Endothelial cell of umbilical vein (primary cell): ENCODE measurements around the gene GNL2. TPM values are rescaled to one million over a fixed set of nuclear protein-coding genes. Genes with fewer than 3 reads are reported as not detected.

Source experiments
- BruUV-seq: library from RNA; stranded (reverse); fragments of 400-500 nt; replicated peaks from 2 replicates; lab custom pipeline; 2021; lab: Mats Ljungman, UMichigan
- CTCF ChIA-PET: fragments of 300-600, 350-600 bp; sonication (Branson Sonifier 250); formaldehyde crosslinking; loops from one replicate; lab custom pipeline; 2021; ENCODE audit warnings: antibody characterized with exemption, inconsistent platforms; lab: Charles Lee
- POLR2A ChIA-PET: fragments of 300-600, 350-600 bp; sonication (Branson Sonifier 250); formaldehyde crosslinking; loops from one replicate; lab custom pipeline; 2021; ENCODE audit warnings: antibody characterized with exemption, inconsistent platforms; lab: Charles Lee
- DNase-seq: peaks from one replicate; pipeline ENCODE4 v3.0.0-alpha.2; 2011; ENCODE audit warnings: low read depth, low spot score
- FAIRE-seq: peaks from 2 replicates; lab custom pipeline; 2011; peaks lifted over from hg19 to GRCh38; lab: Jason Lieb, UNC
- H2AFZ ChIP-seq: 2 replicates; pipeline ENCODE4 v1.6.0; 2012; ENCODE audit warnings: low read depth, low read length, control low read depth, inconsistent platforms
- H3K27ac ChIP-seq: 2 replicates; pipeline ENCODE4 v1.5.1; 2011; ENCODE audit warnings: low read depth, mild to moderate bottlenecking, control low read depth, low read length, moderate library complexity; ENCODE audit not compliant: insufficient read depth
- H3K27me3 ChIP-seq, 2 experiments: 2 replicates each; pipeline versions ENCODE4 v1.6.0 to v1.6.1; 2011; ENCODE audit warnings: low read length in 2 of 2, mixed read lengths in 1 of 2; ENCODE audit not compliant: control insufficient read depth in 2 of 2, insufficient read depth in 2 of 2
- H3K36me3 ChIP-seq, 2 experiments: 2 replicates in 1 of 2; 3 replicates in 1 of 2; pipeline ENCODE4 v1.5.1; 2011; ENCODE audit warnings: low read length in 2 of 2, mild to moderate bottlenecking in 1 of 2, moderate library complexity in 1 of 2; ENCODE audit not compliant: control insufficient read depth in 2 of 2, insufficient read depth in 2 of 2; ENCODE audit errors: extremely low read depth in 1 of 2
- H3K4me1 ChIP-seq: 3 replicates; pipeline ENCODE4 v1.5.1; 2011; ENCODE audit warnings: mild to moderate bottlenecking, low read length; ENCODE audit not compliant: control insufficient read depth, insufficient read depth; ENCODE audit errors: extremely low read depth
- H3K4me2 ChIP-seq: 2 replicates; pipeline ENCODE4 v1.6.1; 2011; ENCODE audit warnings: low read length, control low read depth, mixed read lengths; ENCODE audit not compliant: insufficient read depth
- H3K4me3 ChIP-seq, 3 experiments: fragments of 200-600 bp in 1 of 3; sonication (generic), shearing (Covaris generic) in 1 of 3; replicated peaks in 1 of 3; 2 replicates each; pipeline ENCODE4 v1.5.1; 2011 to 2016; ENCODE audit warnings: control low read depth in 3 of 3, low read length in 3 of 3, mild to moderate bottlenecking in 2 of 3, inconsistent platforms in 1 of 3, low read depth in 1 of 3, moderate library complexity in 1 of 3; ENCODE audit not compliant: insufficient read depth in 1 of 3
- H3K79me2 ChIP-seq: 2 replicates; pipeline ENCODE4 v1.6.0; 2012; ENCODE audit warnings: low read length, inconsistent platforms; ENCODE audit not compliant: control insufficient read depth, insufficient read depth
- H3K9ac ChIP-seq: replicated peaks from 2 replicates; pipeline ENCODE3; 2011; ENCODE audit warnings: low read length, control low read depth; ENCODE audit not compliant: insufficient read depth; ENCODE audit errors: extremely low read depth
- H3K9me1 ChIP-seq: replicated peaks from 3 replicates; pipeline ENCODE4 v1.6.0; 2011; ENCODE audit warnings: mild to moderate bottlenecking, low read length; ENCODE audit not compliant: control insufficient read depth, insufficient read depth; ENCODE audit errors: extremely low read depth
- H3K9me3 ChIP-seq: replicated peaks from 2 replicates; pipeline ENCODE4 v1.5.1; 2012; ENCODE audit warnings: low read length, inconsistent platforms; ENCODE audit not compliant: control insufficient read depth, insufficient read depth
- H4K20me1 ChIP-seq: replicated peaks from 2 replicates; pipeline ENCODE3; 2011; ENCODE audit warnings: mild to moderate bottlenecking, low read length; ENCODE audit not compliant: control insufficient read depth, insufficient read depth; ENCODE audit errors: extremely low read depth
- EZH2 ChIP-seq: IDR thresholded peaks from 2 replicates; pipeline ENCODE4 v1.6.1; 2012; ENCODE audit warnings: borderline replicate concordance, low read depth, mild to moderate bottlenecking, moderate library complexity, low read length, inconsistent platforms; ENCODE audit not compliant: severe bottlenecking
- FOS ChIP-seq: IDR thresholded peaks from 2 replicates; pipeline ENCODE4 v1.6.1; 2011; ENCODE audit warnings: mild to moderate bottlenecking, low read length, moderate library complexity, borderline replicate concordance; ENCODE audit not compliant: insufficient read depth
- GATA2 ChIP-seq: IDR thresholded peaks from 2 replicates; pipeline ENCODE4 v1.7.0; 2011; ENCODE audit warnings: low read depth, mild to moderate bottlenecking, moderate library complexity, mixed read lengths, low read length; ENCODE audit not compliant: insufficient read length, insufficient read depth
- JUN ChIP-seq: IDR thresholded peaks from 2 replicates; pipeline ENCODE4 v1.6.1; 2011; ENCODE audit warnings: borderline replicate concordance, low read depth; ENCODE audit not compliant: insufficient read length, insufficient read depth
- MYC ChIP-seq: IDR thresholded peaks from one replicate; pipeline ENCODE4 v1.6.1; 2011; ENCODE audit warnings: mild to moderate bottlenecking, low read depth, low read length
- POLR2A ChIP-seq: IDR thresholded peaks from 2 replicates; pipeline ENCODE4 v1.6.1; 2012; ENCODE audit warnings: low read depth, mild to moderate bottlenecking, control low read depth, low read length
- POLR2AphosphoS5 ChIP-seq: IDR thresholded peaks from 2 replicates; pipeline ENCODE4 v1.6.1; 2012; ENCODE audit warnings: low read depth, mild to moderate bottlenecking, control low read depth, low read length, moderate library complexity; ENCODE audit not compliant: insufficient read depth
- dilution Hi-C: fragments of 300-500 bp; cut with MboI; formaldehyde crosslinking; loops from one replicate; pipeline ENCODE4 v1.15.0; 2019; ENCODE audit warnings: low sequenced_read_pairs; ENCODE audit not compliant: extremely low pct_ligation_motif_present
- intact Hi-C: fragments of 100-400 bp; cut with micrococcal nuclease; formaldehyde crosslinking; loops from one replicate; pipeline ENCODE4 v1.10.0; 2022
- polyA plus RNA-seq, 4 experiments: library from polyadenylated mRNA; depleted of rRNA in 3 of 4; stranded (reverse) in 3 of 4; unstranded in 1 of 4; fragments of >200 nt; gene quantifications; 2 replicates each; pipeline versions ENCODE4 v1.2.1 to v1.2.3, GENCODE V29; 2011 to 2012; ENCODE audit warnings: missing spikeins in 1 of 4
- total RNA-seq: library from RNA; stranded (reverse); gene quantifications from 2 replicates; pipeline ENCODE4 v1.2.3, GENCODE V29; 2021
- TF ChIP-seq, protein P1 (sequence below), 2 donors: IDR thresholded peaks; 1 replicate in 1 of 2; 2 replicates in 1 of 2; pipeline ENCODE4 v1.5.1; 2011; ENCODE audit warnings: low read length in 2 of 2, mild to moderate bottlenecking in 2 of 2, moderate library complexity in 2 of 2, control low read depth in 1 of 2, inconsistent platforms in 1 of 2, low read depth in 1 of 2; ENCODE audit not compliant: insufficient read depth in 1 of 2; ENCODE audit errors: extremely low read depth in 1 of 2
- TF ChIP-seq, protein P2 (sequence below): IDR thresholded peaks from 2 replicates; pipeline ENCODE4 v1.6.1; 2011; ENCODE audit not compliant: insufficient read depth, insufficient read length

GNL2 gene
- total and polyA plus RNA-seq, 2 donors (not counting 3 experiments of a cell fraction or from before 2014, with no cell fraction given) = 18.0 to 55.5 TPM

DNA sequence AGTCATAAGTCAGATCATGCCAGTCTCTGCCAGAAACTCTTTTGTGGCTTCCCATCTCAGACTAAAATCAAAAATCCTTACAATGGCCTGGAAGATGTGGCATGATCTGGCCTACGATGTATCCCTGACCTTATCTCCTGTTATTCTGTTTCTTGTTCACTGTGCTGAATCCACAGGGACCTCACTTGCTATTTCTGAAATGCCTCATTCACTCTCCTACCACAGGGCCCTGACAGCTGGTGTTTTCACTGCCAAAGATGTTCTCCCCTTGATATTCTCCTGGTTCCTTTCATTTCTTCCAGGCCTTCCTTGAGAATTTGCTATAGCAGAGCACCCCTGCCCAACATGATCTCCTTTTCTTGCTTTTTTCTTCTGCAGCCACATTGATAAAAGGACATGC lies 37.3 kb downstream of the GNL2 start:
- Histone ChIP-seq H3K4me1 (peaks cover 7% of the 10 kb centered on the region), H3K36me3 (no peaks in the 10 kb centered on the region), H3K9me1 (no peaks in the 10 kb centered on the region), H3K4me3 (no peak overlapping the region), H3K79me2 (peaks cover 7% of the 10 kb centered on the region), H3K27me3 (no peaks in the 10 kb centered on the region), H3K4me2 (no peak overlapping the region), H3K9me3 (no peaks in the 10 kb centered on the region), H2AFZ (no peak overlapping the region), H3K27ac (no peak overlapping the region), H3K9ac (no peak overlapping the region), H4K20me1 (no peaks in the 10 kb centered on the region)
- dilution Hi-C loops (no loop called here), intact Hi-C loops (no loop called here)
- DNase-seq (no peak), FAIRE-seq (no peak)
- CTCF ChIA-PET = no interaction called here
- POLR2A ChIA-PET = no interaction called here
- TF ChIP-seq MYC (no peak), POLR2A (no peak), POLR2AphosphoS5 (no peak), GATA2 (no peak), FOS (no peak), JUN (no peak), EZH2 (no peak)
- TF ChIP-seq, protein P1, sequence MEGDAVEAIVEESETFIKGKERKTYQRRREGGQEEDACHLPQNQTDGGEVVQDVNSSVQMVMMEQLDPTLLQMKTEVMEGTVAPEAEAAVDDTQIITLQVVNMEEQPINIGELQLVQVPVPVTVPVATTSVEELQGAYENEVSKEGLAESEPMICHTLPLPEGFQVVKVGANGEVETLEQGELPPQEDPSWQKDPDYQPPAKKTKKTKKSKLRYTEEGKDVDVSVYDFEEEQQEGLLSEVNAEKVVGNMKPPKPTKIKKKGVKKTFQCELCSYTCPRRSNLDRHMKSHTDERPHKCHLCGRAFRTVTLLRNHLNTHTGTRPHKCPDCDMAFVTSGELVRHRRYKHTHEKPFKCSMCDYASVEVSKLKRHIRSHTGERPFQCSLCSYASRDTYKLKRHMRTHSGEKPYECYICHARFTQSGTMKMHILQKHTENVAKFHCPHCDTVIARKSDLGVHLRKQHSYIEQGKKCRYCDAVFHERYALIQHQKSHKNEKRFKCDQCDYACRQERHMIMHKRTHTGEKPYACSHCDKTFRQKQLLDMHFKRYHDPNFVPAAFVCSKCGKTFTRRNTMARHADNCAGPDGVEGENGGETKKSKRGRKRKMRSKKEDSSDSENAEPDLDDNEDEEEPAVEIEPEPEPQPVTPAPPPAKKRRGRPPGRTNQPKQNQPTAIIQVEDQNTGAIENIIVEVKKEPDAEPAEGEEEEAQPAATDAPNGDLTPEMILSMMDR (IDR thresholded peaks at IDR 0.05; ENCODE audit: extremely low read depth in 1 of 2, insufficient read depth in 1 of 2, low read depth in 1 of 2, low read length in 2 of 2) = no peak
- TF ChIP-seq, protein P2, sequence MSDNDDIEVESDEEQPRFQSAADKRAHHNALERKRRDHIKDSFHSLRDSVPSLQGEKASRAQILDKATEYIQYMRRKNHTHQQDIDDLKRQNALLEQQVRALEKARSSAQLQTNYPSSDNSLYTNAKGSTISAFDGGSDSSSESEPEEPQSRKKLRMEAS = no peak
- BruUV-seq = no TSS peak
